Left ventricle myocardium inferior (tissue), 1 donor: ENCODE data around the gene TUBGCP3. TPM values are rescaled to one million over a fixed set of nuclear protein-coding genes. Genes with fewer than 3 reads are reported as not detected.
"Not testable (repeated sequence)": the region's sequence is repeated elsewhere in the genome, so short reads cannot be mapped to it uniquely, and the experiment has no call there.

Experiments used
- DNase-seq: peaks from one replicate; pipeline ENCODE4 v3.0.0-alpha.2; 2020
- H3K27ac ChIP-seq: fragments of 200-600 bp; replicated peaks from 2 replicates; pipeline ENCODE4 v1.8.0; 2021
- H3K27me3 ChIP-seq: fragments of 200-600 bp; 2 replicates; pipeline ENCODE4 v1.8.0; 2021; ENCODE audit warnings: low read depth
- H3K36me3 ChIP-seq: fragments of 200-600 bp; 2 replicates; pipeline ENCODE4 v1.8.0; 2021
- H3K4me1 ChIP-seq: fragments of 200-600 bp; 2 replicates; pipeline ENCODE4 v1.8.0; 2021
- H3K4me3 ChIP-seq: fragments of 200-600 bp; 2 replicates; pipeline ENCODE4 v1.8.0; 2021; ENCODE audit warnings: mild to moderate bottlenecking, moderate library complexity
- H3K9me3 ChIP-seq: fragments of 200-600 bp; replicated peaks from 2 replicates; pipeline ENCODE4 v1.8.0; 2021
- intact Hi-C: fragments of 100-400 bp; cut with micrococcal nuclease; formaldehyde crosslinking; loops from one replicate; pipeline ENCODE4 v1.11.0; 2022
- total RNA-seq: library from RNA; stranded (reverse); fragmentation: NEBNext Ultra II Directional; extraction: Animal tissue kit (Norgen Biotek cat#: 25700); gene quantifications from one replicate; pipeline ENCODE4 v1.2.1, GENCODE V29; 2021
- TF ChIP-seq, protein P1 (sequence below): fragments of 200-600 bp; IDR thresholded peaks from 2 replicates; pipeline ENCODE4 v1.8.0; 2021; ENCODE audit warnings: antibody characterized with exemption, mild to moderate bottlenecking, borderline replicate concordance
- donor health status: DM: no; HTN: yes; CAD: no; lungs with severe emphysema.

TUBGCP3 gene
- total RNA-seq, 1 donor from 2014 or later, result 16.7 TPM

DNA sequence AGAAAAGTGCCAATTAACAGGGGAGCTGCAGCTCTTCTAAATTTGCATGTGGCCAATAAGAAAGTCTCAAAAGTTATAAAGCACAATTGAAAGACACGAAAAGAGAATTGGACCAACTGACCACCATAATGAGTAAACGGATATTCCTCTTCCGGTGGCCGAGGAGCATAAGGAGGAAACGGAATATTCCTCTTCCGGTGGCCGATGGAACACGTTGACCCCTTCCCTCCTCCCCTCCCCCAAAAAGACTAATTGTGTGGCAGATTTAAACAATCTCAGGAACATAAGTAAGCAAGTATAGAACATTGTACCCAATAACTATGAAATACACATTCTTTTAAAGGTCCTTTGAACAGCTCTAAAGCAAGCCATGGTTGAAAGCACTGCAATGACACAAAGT lies 41.2 kb upstream of the TUBGCP3 start:
- peaks cover 10% of the 10 kb centered on the region for H3K27me3 ChIP-seq
- TF ChIP-seq, protein P1, sequence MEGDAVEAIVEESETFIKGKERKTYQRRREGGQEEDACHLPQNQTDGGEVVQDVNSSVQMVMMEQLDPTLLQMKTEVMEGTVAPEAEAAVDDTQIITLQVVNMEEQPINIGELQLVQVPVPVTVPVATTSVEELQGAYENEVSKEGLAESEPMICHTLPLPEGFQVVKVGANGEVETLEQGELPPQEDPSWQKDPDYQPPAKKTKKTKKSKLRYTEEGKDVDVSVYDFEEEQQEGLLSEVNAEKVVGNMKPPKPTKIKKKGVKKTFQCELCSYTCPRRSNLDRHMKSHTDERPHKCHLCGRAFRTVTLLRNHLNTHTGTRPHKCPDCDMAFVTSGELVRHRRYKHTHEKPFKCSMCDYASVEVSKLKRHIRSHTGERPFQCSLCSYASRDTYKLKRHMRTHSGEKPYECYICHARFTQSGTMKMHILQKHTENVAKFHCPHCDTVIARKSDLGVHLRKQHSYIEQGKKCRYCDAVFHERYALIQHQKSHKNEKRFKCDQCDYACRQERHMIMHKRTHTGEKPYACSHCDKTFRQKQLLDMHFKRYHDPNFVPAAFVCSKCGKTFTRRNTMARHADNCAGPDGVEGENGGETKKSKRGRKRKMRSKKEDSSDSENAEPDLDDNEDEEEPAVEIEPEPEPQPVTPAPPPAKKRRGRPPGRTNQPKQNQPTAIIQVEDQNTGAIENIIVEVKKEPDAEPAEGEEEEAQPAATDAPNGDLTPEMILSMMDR, result no peak
- no peaks in the 10 kb centered on the region for H3K36me3 ChIP-seq
- H3K27ac ChIP-seq, result no peak overlapping the region
- no peaks in the 10 kb centered on the region for H3K4me1 ChIP-seq
- DNase-seq, result no peak
- H3K4me3 ChIP-seq, result no peak overlapping the region
- no peaks in the 10 kb centered on the region for H3K9me3 ChIP-seq
- intact Hi-C loops, result no loop called here

DNA sequence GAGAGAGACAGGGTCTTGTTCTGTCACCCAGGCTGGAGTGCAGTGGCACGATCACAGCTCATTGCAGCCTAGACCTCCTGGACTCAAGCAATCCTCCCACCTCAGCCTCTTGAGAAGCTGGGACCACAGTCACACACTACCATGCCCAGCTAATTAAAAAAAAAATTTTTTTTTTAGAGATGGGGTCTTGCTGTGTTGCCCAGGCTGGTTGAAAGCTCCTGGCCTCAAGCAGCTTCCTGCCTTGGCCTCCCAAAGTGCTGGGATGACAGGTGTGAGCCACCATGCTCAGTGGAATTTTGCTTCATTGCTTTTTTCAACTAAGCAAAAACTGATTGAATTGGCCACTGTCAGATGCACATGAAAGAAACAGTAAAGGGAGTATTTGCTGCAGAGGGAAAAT lies 39.7 kb upstream of the TUBGCP3 start:
- DNase-seq, intact Hi-C loops, H3K36me3 ChIP-seq, H3K27ac ChIP-seq, H3K9me3 ChIP-seq, H3K4me3 ChIP-seq, H3K4me1 ChIP-seq: not testable (repeated sequence)
- H3K27me3 ChIP-seq, result peaks cover 14% of the 10 kb centered on the region

- H3K4me3 ChIP-seq, result no peak overlapping the region
- TF ChIP-seq, protein P1, result no peak
- no peaks in the 10 kb centered on the region for H3K4me1 ChIP-seq
- intact Hi-C loops, result no loop called here
- H3K36me3 ChIP-seq, result no peaks in the 10 kb centered on the region
- DNase-seq, result no peak
- no peak overlapping the region for H3K27ac ChIP-seq
- H3K27me3 ChIP-seq, result peaks cover 19% of the 10 kb centered on the region
- no peaks in the 10 kb centered on the region for H3K9me3 ChIP-seq
Observed at GRCh38 chr13:112627161-112627560, 39.2 kb upstream of the TUBGCP3 start.

DNA sequence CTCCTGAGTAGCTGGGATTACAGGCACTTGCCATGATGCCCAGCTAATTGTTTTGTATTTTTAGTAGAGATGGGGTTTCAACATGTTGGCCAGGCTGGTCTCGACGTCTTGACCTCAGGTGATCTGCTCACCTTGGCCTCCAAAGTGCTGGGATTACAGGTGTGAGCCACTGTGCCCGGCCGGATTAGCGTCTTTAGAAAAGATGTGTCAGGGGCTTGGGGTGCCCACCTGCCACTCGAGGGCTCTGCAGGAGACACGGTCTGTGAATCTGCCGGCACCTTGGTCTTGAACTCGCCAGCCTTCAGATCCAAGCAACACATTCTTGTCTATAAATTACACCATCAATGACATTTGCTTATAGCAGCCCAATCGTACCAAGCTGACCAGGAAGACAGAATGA lies 38.8 kb upstream of the TUBGCP3 start:
- Histone ChIP-seq H3K4me3 (no peak overlapping the region), H3K27ac (no peak overlapping the region), H3K9me3 (no peaks in the 10 kb centered on the region), H3K27me3 (peaks cover 23% of the 10 kb centered on the region), H3K36me3 (no peaks in the 10 kb centered on the region), H3K4me1 (no peaks in the 10 kb centered on the region)
- DNase-seq, result no peak
- intact Hi-C loops, result no loop called here
- TF ChIP-seq, protein P1, result no peak

- no peak overlapping the region for H3K4me3 ChIP-seq
- no peak for DNase-seq
- intact Hi-C loops, result no loop called here
- TF ChIP-seq, protein P1, result no peak
- H3K9me3 ChIP-seq, result no peaks in the 10 kb centered on the region
- H3K36me3 ChIP-seq, result no peaks in the 10 kb centered on the region
- H3K27ac ChIP-seq, result no peak overlapping the region
- H3K27me3 ChIP-seq, result peaks cover 26% of the 10 kb centered on the region
- no peaks in the 10 kb centered on the region for H3K4me1 ChIP-seq
Observed at GRCh38 chr13:112626124-112626523, 38.2 kb upstream of the TUBGCP3 start.

DNA sequence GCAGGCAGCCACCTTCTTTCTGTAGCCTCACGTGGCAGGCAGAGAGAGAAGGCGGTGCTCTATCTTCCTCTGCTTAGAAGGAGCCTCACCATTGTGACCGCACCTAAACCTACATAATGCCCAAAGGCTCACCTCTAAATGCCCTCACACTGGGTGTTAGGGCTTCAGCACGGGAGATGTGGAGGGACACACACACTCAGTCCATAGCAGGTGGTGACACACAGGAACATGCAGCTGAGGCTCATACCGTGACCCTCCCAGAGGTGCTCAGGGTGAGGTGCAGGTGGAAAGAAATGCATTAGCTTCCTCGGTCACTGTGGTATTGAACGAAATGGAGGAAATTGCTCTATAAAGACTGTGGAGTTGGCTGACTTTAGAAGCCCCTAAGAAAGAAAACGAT lies 37.7 kb upstream of the TUBGCP3 start:
- Histone ChIP-seq H3K27ac (no peak overlapping the region), H3K9me3 (no peaks in the 10 kb centered on the region), H3K4me3 (no peak overlapping the region), H3K36me3 (no peaks in the 10 kb centered on the region), H3K27me3 (peaks cover 26% of the 10 kb centered on the region), H3K4me1 (no peaks in the 10 kb centered on the region)
- no peak for DNase-seq
- TF ChIP-seq, protein P1, result no peak
- intact Hi-C loops, result no loop called here
